ENCODE results near the gene GFAP. TPM values are rescaled to one million over a fixed set of nuclear protein-coding genes. Genes with fewer than 3 reads are reported as not detected.

Gene GFAP
- total RNA-seq, 2 experiments from 2014 or later: not detected

- ATAC-seq (peak; percentile 80), DNase-seq (peak; percentile 79)
- no peaks in the 10 kb centered on the region for H3K4me1 Mint-ChIP-seq (ENCODE audit: low read depth)
- CTCF ChIA-PET: interaction anchor here (0.8 to 10.7 kb wide), 14 partner anchors 8 to 543 kb away, joined by 3 to 205 read pairs (median 4); no protein-coding TSS in a partner anchor
- no peaks in the 10 kb centered on the region for H3K27me3 Mint-ChIP-seq
- no peak overlapping the region for H3K4me3 Mint-ChIP-seq
- intact Hi-C loops (cut with micrococcal nuclease): no loop called here
- peak; percentile 67 for TF ChIP-seq CTCF (IDR thresholded peaks at IDR 0.05)
- POLR2A ChIA-PET: interaction anchor here (0.5 to 2.6 kb wide), 10 partner anchors 12 to 137 kb away, joined by 3 to 10 read pairs (median 3); partner anchors contain the start of genes EFTUD2 and HIGD1B
- no peaks in the 10 kb centered on the region for H3K9me3 Mint-ChIP-seq
- no peak overlapping the region for H3K27ac Mint-ChIP-seq
- peaks cover 40% of the 10 kb centered on the region for H3K36me3 Mint-ChIP-seq (ENCODE audit: low read depth)
These were observed 50.1 kb downstream of the GFAP start for GRCh38 chr17:44865231-44865660.

GRCh38 chr17:44864831-44865230 is 50.5 kb downstream of the GFAP start:
- Mint-ChIP-seq H3K36me3 (ENCODE audit: low read depth) (peaks cover 44% of the 10 kb centered on the region), H3K4me3 (no peak overlapping the region), H3K9me3 (no peaks in the 10 kb centered on the region), H3K27ac (no peak overlapping the region), H3K27me3 (no peaks in the 10 kb centered on the region), H3K4me1 (ENCODE audit: low read depth) (no peaks in the 10 kb centered on the region)
- TF ChIP-seq CTCF (IDR thresholded peaks at IDR 0.05): no peak
- DNase-seq: no peak
- intact Hi-C loops (cut with micrococcal nuclease): no loop called here
- ChIA-PET CTCF (interaction anchor here (0.7 to 10.7 kb wide), 15 partner anchors 8 to 544 kb away, joined by 3 to 205 read pairs (median 4); no protein-coding TSS in a partner anchor), POLR2A (interaction anchor here (0.6 to 2.6 kb wide), 9 partner anchors 13 to 177 kb away, joined by 3 to 10 read pairs (median 3); partner anchors contain the start of genes EFTUD2 and HIGD1B)
- ATAC-seq: peak; percentile 24

GRCh38 chr17:44863061-44863918 is 52.0 kb downstream of the GFAP start:
- H3K4me1 Mint-ChIP-seq (ENCODE audit: low read depth): no peaks in the 10 kb centered on the region
- no peak overlapping the region for H3K4me3 Mint-ChIP-seq
- DNase-seq (no peak), ATAC-seq (no peak)
- ChIA-PET POLR2A (interaction anchor here (1.7 kb wide), 1 partner anchor 83 kb away, joined by 3 read pairs; no protein-coding TSS in a partner anchor), CTCF (interaction anchor here (0.7 to 10.7 kb wide), 7 partner anchors 10 to 159 kb away, joined by 3 to 205 read pairs (median 9); no protein-coding TSS in a partner anchor)
- H3K27me3 Mint-ChIP-seq: no peaks in the 10 kb centered on the region
- peaks cover 41% of the 10 kb centered on the region for H3K36me3 Mint-ChIP-seq (ENCODE audit: low read depth)
- no peaks in the 10 kb centered on the region for H3K9me3 Mint-ChIP-seq
- no peak overlapping the region for H3K27ac Mint-ChIP-seq
- intact Hi-C loops (cut with micrococcal nuclease): no loop called here
- TF ChIP-seq CTCF (IDR thresholded peaks at IDR 0.05): no peak

- H3K4me3 Mint-ChIP-seq: no peak overlapping the region
- H3K9me3 Mint-ChIP-seq: no peaks in the 10 kb centered on the region
- peaks cover 36% of the 10 kb centered on the region for H3K36me3 Mint-ChIP-seq (ENCODE audit: low read depth)
- POLR2A ChIA-PET: no interaction called here
- ATAC-seq (no peak), DNase-seq (no peak)
- CTCF ChIA-PET: interaction anchor here (1.3 to 10.7 kb wide), 3 partner anchors 31 to 160 kb away, joined by 5 to 205 read pairs (median 5); no protein-coding TSS in a partner anchor
- intact Hi-C loops (cut with micrococcal nuclease): no loop called here
- no peaks in the 10 kb centered on the region for H3K4me1 Mint-ChIP-seq (ENCODE audit: low read depth)
- TF ChIP-seq CTCF (IDR thresholded peaks at IDR 0.05): no peak
- H3K27ac Mint-ChIP-seq: no peak overlapping the region
- H3K27me3 Mint-ChIP-seq: no peaks in the 10 kb centered on the region
These were observed 52.9 kb downstream of the GFAP start for GRCh38 chr17:44862278-44862914.
